ENCODE data around the gene MAPT.

MAPT gene

DNA sequence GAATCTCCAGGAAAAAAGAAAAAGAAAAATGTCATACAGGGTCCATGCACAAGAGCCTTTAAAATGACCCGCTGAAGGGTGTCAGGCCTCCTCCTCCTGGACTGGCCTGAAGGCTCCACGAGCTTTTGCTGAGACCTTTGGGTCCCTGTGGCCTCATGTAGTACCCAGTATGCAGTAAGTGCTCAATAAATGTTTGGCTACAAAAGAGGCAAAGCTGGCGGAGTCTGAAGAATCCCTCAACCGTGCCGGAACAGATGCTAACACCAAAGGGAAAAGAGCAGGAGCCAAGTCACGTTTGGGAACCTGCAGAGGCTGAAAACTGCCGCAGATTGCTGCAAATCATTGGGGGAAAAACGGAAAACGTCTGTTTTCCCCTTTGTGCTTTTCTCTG, 105.5 kb downstream of the MAPT start:
- peaks cover 12% of the 10 kb centered on the region for H3K27me3 Mint-ChIP-seq (ENCODE audit: low read depth)
- H3K9me3 Mint-ChIP-seq, result no peaks in the 10 kb centered on the region
- peaks cover 5% of the 10 kb centered on the region for H3K4me1 Mint-ChIP-seq
- H3K27ac Mint-ChIP-seq, result no peak overlapping the region
- TF ChIP-seq, protein P1, sequence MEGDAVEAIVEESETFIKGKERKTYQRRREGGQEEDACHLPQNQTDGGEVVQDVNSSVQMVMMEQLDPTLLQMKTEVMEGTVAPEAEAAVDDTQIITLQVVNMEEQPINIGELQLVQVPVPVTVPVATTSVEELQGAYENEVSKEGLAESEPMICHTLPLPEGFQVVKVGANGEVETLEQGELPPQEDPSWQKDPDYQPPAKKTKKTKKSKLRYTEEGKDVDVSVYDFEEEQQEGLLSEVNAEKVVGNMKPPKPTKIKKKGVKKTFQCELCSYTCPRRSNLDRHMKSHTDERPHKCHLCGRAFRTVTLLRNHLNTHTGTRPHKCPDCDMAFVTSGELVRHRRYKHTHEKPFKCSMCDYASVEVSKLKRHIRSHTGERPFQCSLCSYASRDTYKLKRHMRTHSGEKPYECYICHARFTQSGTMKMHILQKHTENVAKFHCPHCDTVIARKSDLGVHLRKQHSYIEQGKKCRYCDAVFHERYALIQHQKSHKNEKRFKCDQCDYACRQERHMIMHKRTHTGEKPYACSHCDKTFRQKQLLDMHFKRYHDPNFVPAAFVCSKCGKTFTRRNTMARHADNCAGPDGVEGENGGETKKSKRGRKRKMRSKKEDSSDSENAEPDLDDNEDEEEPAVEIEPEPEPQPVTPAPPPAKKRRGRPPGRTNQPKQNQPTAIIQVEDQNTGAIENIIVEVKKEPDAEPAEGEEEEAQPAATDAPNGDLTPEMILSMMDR (IDR thresholded peaks at IDR 0.05; ENCODE audit: unreplicated experiment in 3 of 3), result no peak
- no peak overlapping the region for H3K4me3 Mint-ChIP-seq
- H3K36me3 Mint-ChIP-seq (ENCODE audit: low read depth), result no peaks in the 10 kb centered on the region

DNA sequence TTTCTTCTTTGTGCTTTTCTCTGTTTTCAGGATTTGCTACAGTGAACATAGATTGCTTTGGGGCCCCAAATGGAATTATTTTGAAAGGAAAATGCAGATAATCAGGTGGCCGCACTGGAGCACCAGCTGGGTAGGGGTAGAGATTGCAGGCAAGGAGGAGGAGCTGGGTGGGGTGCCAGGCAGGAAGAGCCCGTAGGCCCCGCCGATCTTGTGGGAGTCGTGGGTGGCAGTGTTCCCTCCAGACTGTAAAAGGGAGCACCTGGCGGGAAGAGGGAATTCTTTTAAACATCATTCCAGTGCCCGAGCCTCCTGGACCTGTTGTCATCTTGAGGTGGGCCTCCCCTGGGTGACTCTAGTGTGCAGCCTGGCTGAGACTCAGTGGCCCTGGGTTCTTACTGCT, 105.9 kb downstream of the MAPT start:
- peaks cover 3% of the 10 kb centered on the region for H3K4me1 Mint-ChIP-seq
- no peak overlapping the region for H3K4me3 Mint-ChIP-seq
- no peak overlapping the region for H3K27ac Mint-ChIP-seq

DNA sequence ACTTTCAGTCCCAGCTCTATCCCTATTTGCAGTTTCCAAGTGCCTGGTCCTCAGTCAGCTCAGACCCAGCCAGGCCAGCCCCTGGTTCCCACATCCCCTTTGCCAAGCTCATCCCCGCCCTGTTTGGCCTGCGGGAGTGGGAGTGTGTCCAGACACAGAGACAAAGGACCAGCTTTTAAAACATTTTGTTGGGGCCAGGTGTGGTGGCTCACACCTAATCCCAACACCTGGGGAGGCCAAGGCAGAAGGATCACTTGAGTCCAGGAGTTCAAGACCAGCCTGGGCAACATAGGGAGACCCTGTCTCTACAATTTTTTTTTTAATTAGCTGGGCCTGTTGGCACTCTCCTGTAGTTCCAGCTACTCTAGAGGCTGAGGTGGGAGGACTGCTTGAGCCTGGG, 106.4 kb downstream of the MAPT start:
- Mint-ChIP-seq H3K27me3 (ENCODE audit: low read depth) (peaks cover 12% of the 10 kb centered on the region), H3K27ac (no peak overlapping the region), H3K36me3 (ENCODE audit: low read depth) (no peaks in the 10 kb centered on the region), H3K9me3 (no peaks in the 10 kb centered on the region), H3K4me1 (no peaks in the 10 kb centered on the region), H3K4me3 (no peak overlapping the region)
- TF ChIP-seq, protein P1 (IDR thresholded peaks at IDR 0.05; ENCODE audit: unreplicated experiment in 3 of 3), result no peak

More for the DNA sequence above, 105.9 kb downstream of the MAPT start:
- Mint-ChIP-seq H3K27me3 (ENCODE audit: low read depth) (peaks cover 12% of the 10 kb centered on the region), H3K9me3 (no peaks in the 10 kb centered on the region), H3K36me3 (ENCODE audit: low read depth) (no peaks in the 10 kb centered on the region)
- TF ChIP-seq, protein P1 (IDR thresholded peaks at IDR 0.05; ENCODE audit: unreplicated experiment in 3 of 3), result no peak

DNA sequence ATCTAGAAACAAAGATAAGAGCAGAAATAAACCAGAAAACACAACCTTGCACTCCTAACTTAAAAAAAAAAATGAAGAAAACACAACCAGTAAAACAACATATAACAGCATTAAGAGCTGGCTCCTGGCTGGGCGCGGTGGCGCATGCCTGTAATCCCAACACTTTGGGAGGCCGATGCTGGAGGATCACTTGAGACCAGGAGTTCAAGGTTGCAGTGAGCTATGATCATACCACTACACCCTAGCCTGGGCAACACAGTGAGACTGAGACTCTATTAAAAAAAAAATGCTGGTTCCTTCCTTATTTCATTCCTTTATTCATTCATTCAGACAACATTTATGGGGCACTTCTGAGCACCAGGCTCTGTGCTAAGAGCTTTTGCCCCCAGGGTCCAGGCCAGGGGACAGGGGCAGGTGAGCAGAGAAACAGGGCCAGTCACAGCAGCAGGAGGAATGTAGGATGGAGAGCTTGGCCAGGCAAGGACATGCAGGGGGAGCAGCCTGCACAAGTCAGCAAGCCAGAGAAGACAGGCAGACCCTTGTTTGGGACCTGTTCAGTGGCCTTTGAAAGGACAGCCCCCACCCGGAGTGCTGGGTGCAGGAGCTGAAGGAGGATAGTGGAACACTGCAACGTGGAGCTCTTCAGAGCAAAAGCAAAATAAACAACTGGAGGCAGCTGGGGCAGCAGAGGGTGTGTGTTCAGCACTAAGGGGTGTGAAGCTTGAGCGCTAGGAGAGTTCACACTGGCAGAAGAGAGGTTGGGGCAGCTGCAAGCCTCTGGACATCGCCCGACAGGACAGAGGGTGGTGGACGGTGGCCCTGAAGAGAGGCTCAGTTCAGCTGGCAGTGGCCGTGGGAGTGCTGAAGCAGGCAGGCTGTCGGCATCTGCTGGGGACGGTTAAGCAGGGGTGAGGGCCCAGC, 107.3 kb downstream of the MAPT start:
- TF ChIP-seq, protein P1 (IDR thresholded peaks at IDR 0.05; ENCODE audit: unreplicated experiment in 3 of 3), result no peak
- Mint-ChIP-seq H3K27ac (no peak overlapping the region), H3K36me3 (ENCODE audit: low read depth) (no peaks in the 10 kb centered on the region), H3K9me3 (no peaks in the 10 kb centered on the region), H3K27me3 (ENCODE audit: low read depth) (peaks cover 12% of the 10 kb centered on the region), H3K4me1 (no peaks in the 10 kb centered on the region), H3K4me3 (no peak overlapping the region)

DNA sequence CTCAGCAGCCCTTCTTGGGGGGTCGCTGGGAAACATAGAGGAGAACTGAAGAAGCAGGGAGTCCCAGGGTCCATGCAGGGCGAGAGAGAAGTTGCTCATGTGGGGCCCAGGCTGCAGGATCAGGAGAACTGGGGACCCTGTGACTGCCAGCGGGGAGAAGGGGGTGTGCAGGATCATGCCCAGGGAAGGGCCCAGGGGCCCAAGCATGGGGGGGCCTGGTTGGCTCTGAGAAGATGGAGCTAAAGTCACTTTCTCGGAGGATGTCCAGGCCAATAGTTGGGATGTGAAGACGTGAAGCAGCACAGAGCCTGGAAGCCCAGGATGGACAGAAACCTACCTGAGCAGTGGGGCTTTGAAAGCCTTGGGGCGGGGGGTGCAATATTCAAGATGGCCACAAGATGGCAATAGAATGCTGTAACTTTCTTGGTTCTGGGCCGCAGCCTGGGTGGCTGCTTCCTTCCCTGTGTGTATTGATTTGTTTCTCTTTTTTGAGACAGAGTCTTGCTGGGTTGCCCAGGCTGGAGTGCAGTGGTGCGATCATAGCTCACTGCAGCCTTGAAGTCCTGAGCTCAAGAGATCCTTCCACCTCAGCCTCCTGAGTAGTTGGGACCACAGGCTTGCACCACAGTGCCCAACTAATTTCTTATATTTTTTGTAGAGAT, 108.1 kb downstream of the MAPT start:
- H3K27ac Mint-ChIP-seq, result no peak overlapping the region
- H3K4me3 Mint-ChIP-seq, result no peak overlapping the region
- peaks cover 13% of the 10 kb centered on the region for H3K27me3 Mint-ChIP-seq (ENCODE audit: low read depth)
- TF ChIP-seq, protein P1 (IDR thresholded peaks at IDR 0.05; ENCODE audit: unreplicated experiment in 3 of 3), result peak; percentile 91 to 96 (median 93)
- H3K36me3 Mint-ChIP-seq (ENCODE audit: low read depth), result no peaks in the 10 kb centered on the region
- no peaks in the 10 kb centered on the region for H3K4me1 Mint-ChIP-seq
- H3K9me3 Mint-ChIP-seq, result no peaks in the 10 kb centered on the region
